Mononuclear cell (primary cell): ENCODE measurements around the gene XPR1. TPM values are rescaled to one million over a fixed set of nuclear protein-coding genes. Genes with fewer than 3 reads are reported as not detected.

ENCODE experiments used
- H3K27me3 ChIP-seq: 2 replicates; pipeline ENCODE4 v1.6.0; 2011; ENCODE audit warnings: low read length, control low read depth; ENCODE audit not compliant: insufficient read depth
- H3K4me1 ChIP-seq: 2 replicates; pipeline ENCODE4 v1.5.1; 2011; ENCODE audit warnings: mild to moderate bottlenecking, low read length, control low read depth; ENCODE audit not compliant: insufficient read depth
- H3K4me3 ChIP-seq: 2 replicates; pipeline ENCODE4 v1.5.1; 2011; ENCODE audit warnings: mild to moderate bottlenecking, low read length, moderate library complexity
- H3K9me3 ChIP-seq: 2 replicates; pipeline ENCODE4 v1.5.1; 2011; ENCODE audit warnings: low read depth, mild to moderate bottlenecking, control low read depth, low read length
- total RNA-seq: library from RNA; depleted of rRNA; stranded (reverse); fragments of >200 nt; gene quantifications from one replicate; pipeline ENCODE4 v1.2.3, GENCODE V29; 2012

The XPR1 gene
- total RNA-seq, 1 donor = 19.4 TPM

DNA sequence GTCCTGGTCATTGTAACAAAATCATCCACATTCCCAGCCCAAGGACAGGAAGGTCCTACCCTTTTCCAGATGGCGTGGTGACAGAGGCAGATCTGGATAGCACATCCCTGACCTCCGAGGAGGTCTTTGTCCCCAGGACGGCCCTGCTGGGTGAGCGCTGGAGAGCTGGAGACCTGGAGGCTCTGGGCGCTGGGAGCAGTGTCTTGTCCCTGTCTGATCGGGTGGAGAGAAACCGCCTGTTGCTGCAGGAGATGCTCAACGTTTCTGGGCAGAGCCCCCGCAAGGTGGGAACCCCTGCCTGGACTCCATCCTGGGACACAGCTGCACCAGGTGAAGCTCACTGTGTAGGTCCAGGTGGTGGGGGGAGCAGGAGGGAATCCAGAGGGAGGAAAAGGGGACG is 284.9 kb downstream of the XPR1 start:
- Histone ChIP-seq H3K4me3 (no peak overlapping the region), H3K9me3 (no peaks in the 10 kb centered on the region), H3K4me1 (peaks cover 11% of the 10 kb centered on the region), H3K27me3 (peaks cover 14% of the 10 kb centered on the region)

- peaks cover 4% of the 10 kb centered on the region for H3K4me1 ChIP-seq
- no peak overlapping the region for H3K4me3 ChIP-seq
- H3K27me3 ChIP-seq = peaks cover 8% of the 10 kb centered on the region
- H3K9me3 ChIP-seq = no peaks in the 10 kb centered on the region
These were observed 285.7 kb downstream of the XPR1 start for GRCh38 chr1:180917306-180918065.

DNA sequence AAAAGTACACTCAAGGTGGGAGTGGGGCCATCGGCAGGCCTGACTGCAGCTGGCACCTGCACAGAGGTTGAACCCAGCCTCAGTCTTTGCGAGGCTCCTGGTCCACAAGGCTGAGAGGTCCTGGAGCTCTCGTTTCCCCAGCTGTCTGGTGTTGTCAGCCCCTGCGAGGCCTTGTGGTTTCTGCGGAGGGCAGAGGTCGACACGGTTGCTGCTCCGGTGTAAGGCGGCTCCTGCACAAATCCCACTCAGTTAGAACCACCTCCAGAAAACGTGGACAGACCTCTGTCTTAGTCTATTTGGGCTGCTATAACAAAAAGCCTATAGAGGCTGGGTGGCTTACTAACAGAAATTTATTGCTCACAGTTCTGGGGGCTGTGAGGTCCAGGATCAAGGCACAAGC is 286.7 kb downstream of the XPR1 start:
- Histone ChIP-seq H3K4me1 (no peaks in the 10 kb centered on the region), H3K27me3 (peaks cover 7% of the 10 kb centered on the region)

DNA sequence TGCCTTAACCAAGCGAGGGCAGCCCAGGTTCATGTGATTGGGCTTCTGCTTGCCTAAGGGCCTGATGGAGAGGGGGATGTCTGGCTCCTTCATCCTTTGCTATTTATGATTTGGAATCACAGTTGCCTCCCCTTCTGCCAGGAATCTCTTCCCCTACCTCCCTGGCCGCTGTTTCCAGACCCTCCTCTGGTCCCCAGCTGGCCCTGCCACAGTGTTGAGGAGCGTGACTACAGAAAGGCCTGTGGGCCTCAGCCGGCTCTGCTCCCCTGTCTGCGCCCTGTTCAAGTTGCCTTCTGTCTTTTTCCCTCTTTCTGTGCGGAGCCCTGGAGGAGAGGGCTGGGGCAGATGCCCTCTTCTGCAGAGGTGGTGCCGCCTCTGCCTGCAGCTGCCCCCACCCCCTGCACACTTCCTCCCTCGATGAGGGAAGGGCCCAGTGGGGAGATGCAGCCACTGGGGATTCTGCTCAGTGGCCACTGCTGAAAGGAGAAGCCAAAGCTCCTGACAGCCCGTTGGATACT is 287.4 kb downstream of the XPR1 start:
- Histone ChIP-seq H3K27me3 (peaks cover under 1% of the 10 kb centered on the region), H3K4me3 (no peak overlapping the region)

More for the DNA sequence above, 286.7 kb downstream of the XPR1 start:
- Histone ChIP-seq H3K9me3 (no peaks in the 10 kb centered on the region), H3K4me3 (no peak overlapping the region)

DNA sequence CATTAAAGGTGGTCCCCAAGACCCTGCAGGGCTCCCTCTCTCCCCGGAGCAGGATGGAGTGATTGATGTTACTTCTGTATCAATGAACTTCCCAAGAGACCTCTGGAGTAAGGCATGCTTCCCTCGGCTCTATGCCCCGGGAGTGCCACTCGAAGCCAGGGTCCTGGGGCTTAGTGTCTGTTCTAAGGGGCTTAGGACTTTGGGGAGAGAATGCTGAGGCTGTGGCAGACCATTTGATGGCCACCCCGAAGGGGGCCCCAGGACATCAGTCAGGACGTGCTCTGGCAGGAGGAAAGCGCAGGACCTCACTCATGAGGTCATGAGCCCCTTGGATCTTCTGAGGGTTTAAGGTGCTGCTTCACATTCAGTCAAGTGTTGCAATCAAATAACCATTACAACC is 288.4 kb downstream of the XPR1 start:
- no peaks in the 10 kb centered on the region for H3K9me3 ChIP-seq
- H3K4me1 ChIP-seq = no peaks in the 10 kb centered on the region
- H3K27me3 ChIP-seq = no peaks in the 10 kb centered on the region
- H3K4me3 ChIP-seq = no peak overlapping the region

More for the DNA sequence above, 287.4 kb downstream of the XPR1 start:
- H3K4me1 ChIP-seq = no peaks in the 10 kb centered on the region
- H3K9me3 ChIP-seq = no peaks in the 10 kb centered on the region

GRCh38 chr1:180920702-180921101 is 288.9 kb downstream of the XPR1 start:
- no peaks in the 10 kb centered on the region for H3K27me3 ChIP-seq
- no peaks in the 10 kb centered on the region for H3K9me3 ChIP-seq
- no peaks in the 10 kb centered on the region for H3K4me1 ChIP-seq
- no peak overlapping the region for H3K4me3 ChIP-seq

DNA sequence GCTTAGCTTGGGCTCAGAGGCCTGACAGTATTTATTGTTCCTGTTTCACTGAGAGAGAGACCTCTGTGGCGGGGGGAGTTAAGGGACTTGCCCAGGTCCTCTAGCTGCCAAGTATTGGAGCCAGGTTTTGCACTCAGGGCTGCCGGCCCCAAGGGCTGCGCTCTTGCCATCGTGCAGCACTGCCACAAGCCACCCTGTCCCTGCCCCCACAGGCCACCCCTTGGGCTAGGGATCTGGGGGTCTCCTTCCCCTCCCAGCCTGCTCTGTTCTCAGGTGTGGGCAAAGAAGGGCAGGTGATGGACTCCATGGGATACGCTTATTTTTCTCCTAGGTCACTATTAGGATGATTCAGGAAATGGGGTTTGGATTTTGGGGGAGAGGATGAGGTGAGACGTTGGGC is 289.6 kb downstream of the XPR1 start:
- H3K27me3 ChIP-seq = no peaks in the 10 kb centered on the region
- no peaks in the 10 kb centered on the region for H3K4me1 ChIP-seq
- no peaks in the 10 kb centered on the region for H3K9me3 ChIP-seq
- H3K4me3 ChIP-seq = no peak overlapping the region

DNA sequence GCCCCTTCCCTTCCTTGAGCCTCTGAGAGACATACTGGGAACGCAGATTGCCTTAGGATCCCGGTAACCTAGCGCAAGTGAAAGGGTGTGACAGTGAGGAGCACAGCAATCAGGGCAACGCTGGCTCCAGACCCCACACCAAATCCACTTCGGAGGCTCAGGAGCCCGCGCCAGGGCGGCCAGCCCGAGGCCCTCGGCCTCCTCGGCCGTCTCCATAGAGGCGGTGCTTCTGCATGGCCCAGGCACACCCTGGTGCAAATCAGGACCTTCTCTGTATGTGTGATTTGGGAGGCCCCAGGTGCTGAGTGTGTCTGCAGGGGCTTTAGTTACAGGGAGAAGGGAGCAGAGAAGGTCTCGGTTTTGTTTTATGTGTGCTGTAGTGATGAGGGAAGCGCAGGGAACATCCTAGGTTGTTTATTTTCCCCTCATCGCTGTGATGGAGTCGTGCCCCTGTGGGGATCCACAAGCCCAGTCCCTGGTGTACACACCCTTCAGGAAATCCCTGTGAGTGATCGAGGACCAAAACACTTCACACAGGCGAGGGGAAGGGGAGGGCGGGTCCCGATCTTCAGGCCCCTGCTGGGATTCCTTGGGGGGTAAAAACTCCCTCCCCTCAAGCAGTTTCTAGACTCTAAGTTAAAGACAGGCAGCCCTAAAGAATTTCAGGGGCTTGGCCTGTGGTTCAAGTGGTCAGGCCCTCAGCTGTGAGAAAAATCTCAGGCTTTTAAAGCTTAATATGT is 290.2 kb downstream of the XPR1 start:
- H3K9me3 ChIP-seq = no peaks in the 10 kb centered on the region
- H3K27me3 ChIP-seq = no peaks in the 10 kb centered on the region
- no peaks in the 10 kb centered on the region for H3K4me1 ChIP-seq
- no peak overlapping the region for H3K4me3 ChIP-seq

- Histone ChIP-seq H3K9me3 (no peaks in the 10 kb centered on the region), H3K27me3 (no peaks in the 10 kb centered on the region), H3K4me3 (no peak overlapping the region), H3K4me1 (no peaks in the 10 kb centered on the region)
These were observed 290.8 kb downstream of the XPR1 start for GRCh38 chr1:180922631-180923015.

DNA sequence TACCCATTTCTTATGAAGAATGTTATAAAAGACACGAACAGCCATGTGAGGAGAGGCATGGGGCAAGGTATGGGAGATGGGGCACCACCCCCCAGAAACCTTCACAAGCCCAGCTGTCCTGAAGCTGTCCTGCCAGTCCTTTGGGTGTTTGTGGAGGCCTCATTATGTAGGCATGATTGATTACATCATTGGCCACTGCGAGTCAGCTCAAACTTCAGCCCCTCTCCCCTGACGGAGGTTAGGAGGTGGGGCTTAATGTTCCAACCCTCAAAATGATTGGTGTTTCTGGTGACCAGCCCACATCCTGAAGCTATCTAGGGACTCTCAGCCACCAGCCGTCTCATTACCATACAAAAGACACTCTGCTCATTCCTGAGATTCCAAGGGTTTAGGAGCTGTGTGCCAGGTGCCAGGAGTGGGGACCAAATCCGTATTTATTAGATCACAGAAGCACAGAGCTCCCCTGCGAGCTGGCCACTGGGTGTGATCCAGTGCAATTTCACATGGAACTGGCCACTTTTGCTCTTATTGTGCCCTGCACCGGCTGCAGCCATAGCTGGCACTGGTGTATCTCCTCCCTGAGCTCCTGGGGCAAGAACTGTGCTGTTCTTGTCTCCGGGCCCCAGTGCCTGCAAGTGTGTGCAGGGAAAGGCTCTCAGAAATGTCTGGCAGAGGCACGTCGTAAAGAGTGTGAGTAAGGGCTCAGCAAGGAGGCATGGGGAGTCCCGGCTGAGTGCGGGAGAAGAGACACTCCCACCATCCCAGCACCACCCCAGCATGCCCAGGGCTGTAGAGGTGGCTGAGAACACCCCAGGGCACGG is 291.4 kb downstream of the XPR1 start:
- H3K4me1 ChIP-seq = no peaks in the 10 kb centered on the region
- H3K27me3 ChIP-seq = no peaks in the 10 kb centered on the region
- no peaks in the 10 kb centered on the region for H3K9me3 ChIP-seq
- H3K4me3 ChIP-seq = no peak overlapping the region

- Histone ChIP-seq H3K27me3 (no peaks in the 10 kb centered on the region), H3K4me1 (no peaks in the 10 kb centered on the region), H3K4me3 (no peak overlapping the region), H3K9me3 (no peaks in the 10 kb centered on the region)
These were observed 292.1 kb downstream of the XPR1 start for GRCh38 chr1:180923887-180924286.

DNA sequence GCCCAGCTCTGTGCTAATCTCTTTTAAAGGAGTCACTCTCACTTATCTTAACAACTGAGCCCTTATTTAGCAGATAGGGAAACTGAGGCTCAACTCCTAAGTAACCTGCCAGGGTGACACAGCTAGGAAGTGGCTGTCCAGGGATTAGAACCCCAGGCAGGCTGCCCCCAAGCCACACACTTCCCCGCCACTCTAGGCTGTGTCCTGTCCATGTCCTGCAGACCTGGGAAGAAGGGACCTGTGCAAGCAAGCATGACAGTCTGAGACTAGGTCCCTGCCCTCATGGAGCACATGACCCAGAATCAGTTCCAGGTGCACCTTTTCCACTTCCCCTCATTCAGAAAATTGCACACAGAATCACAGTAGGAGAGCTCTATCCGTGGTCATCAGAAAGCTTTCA is 293.1 kb downstream of the XPR1 start:
- no peaks in the 10 kb centered on the region for H3K27me3 ChIP-seq
- H3K4me1 ChIP-seq = no peaks in the 10 kb centered on the region
- no peaks in the 10 kb centered on the region for H3K9me3 ChIP-seq
- no peak overlapping the region for H3K4me3 ChIP-seq

- H3K4me3 ChIP-seq = no peak overlapping the region
- H3K9me3 ChIP-seq = no peaks in the 10 kb centered on the region
- no peaks in the 10 kb centered on the region for H3K4me1 ChIP-seq
- H3K27me3 ChIP-seq = no peaks in the 10 kb centered on the region
These were observed 293.7 kb downstream of the XPR1 start for GRCh38 chr1:180925471-180926051.

DNA sequence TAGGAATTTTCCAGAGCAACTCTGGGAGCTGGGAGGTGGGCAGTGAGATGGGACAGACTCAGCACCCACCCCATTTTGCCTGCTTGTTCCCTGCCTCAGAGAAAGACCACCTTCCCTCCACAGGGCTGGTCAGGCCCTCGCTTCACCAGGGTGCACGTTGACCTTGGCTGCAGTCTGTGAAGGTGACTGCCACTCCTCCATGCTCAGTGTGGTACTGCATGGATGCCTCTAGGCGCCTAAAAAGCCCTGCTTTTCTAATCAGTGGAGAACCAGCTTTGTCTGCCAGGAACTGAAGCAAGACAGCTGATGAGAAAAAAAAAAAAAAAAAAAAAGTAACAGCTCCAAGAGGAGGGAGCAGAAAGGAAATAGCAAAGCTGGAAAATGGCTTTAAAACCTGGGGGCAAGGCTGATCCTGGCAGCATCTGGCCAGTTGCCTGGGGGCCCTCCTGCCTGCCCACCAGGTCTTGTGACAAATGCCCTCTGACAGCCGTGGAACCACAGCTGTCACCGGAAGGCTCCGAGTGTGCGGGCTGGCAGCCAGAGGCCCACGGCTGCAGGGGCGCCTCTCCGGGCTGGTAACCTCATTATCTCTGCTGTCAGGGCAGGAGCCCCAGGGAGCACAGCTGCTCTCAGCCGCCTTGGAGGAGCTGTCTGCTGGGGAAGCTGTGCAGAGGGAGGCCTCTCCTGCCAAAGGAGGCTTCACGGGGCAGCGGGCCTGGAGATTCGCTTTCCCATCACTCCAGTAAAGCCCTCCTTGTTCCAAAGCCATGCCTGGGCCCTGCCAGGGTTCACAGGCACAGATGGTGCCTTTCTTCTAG is 294.6 kb downstream of the XPR1 start:
- Histone ChIP-seq H3K27me3 (no peaks in the 10 kb centered on the region), H3K4me1 (no peaks in the 10 kb centered on the region), H3K9me3 (no peaks in the 10 kb centered on the region), H3K4me3 (no peak overlapping the region)
